ENCODE measurements around the gene PARD6G.

GRCh38 chr18:80244167-80244566, 3.1 kb downstream of the PARD6G start:
- TF ChIP-seq POLR2A (IDR thresholded peaks at IDR 0.05) (no peak), CTCF (IDR thresholded peaks at IDR 0.05) (no peak)

Data from upper lobe of left lung (tissue), 4 donors.